ENCODE data around the gene RTCA. TPM values are rescaled to one million over a fixed set of nuclear protein-coding genes. Genes with fewer than 3 reads are reported as not detected.
A peak's percentile ranks its signal among the peaks of the same experiment; 100 is the strongest.
"Not testable (repeated sequence)": the region's sequence is repeated elsewhere in the genome, so short reads cannot be mapped to it uniquely, and the experiment has no call there.

RTCA gene
- total RNA-seq, 2 donors from 2014 or later, result 20.2 to 30.7 TPM

GRCh38 chr1:100279954-100280682 lies 14.1 kb downstream of the RTCA start:
- TF ChIP-seq, protein P1, sequence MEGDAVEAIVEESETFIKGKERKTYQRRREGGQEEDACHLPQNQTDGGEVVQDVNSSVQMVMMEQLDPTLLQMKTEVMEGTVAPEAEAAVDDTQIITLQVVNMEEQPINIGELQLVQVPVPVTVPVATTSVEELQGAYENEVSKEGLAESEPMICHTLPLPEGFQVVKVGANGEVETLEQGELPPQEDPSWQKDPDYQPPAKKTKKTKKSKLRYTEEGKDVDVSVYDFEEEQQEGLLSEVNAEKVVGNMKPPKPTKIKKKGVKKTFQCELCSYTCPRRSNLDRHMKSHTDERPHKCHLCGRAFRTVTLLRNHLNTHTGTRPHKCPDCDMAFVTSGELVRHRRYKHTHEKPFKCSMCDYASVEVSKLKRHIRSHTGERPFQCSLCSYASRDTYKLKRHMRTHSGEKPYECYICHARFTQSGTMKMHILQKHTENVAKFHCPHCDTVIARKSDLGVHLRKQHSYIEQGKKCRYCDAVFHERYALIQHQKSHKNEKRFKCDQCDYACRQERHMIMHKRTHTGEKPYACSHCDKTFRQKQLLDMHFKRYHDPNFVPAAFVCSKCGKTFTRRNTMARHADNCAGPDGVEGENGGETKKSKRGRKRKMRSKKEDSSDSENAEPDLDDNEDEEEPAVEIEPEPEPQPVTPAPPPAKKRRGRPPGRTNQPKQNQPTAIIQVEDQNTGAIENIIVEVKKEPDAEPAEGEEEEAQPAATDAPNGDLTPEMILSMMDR (IDR thresholded peaks at IDR 0.05), result no peak
- no peak for DNase-seq (ENCODE audit: low spot score)
- Histone ChIP-seq H3K4me3 (no peak overlapping the region), H3K9me3 (no peaks in the 10 kb centered on the region), H3K27me3 (no peaks in the 10 kb centered on the region), H3K27ac (peak overlapping the region; percentile 40 to 76), H3K4me1 (no peaks in the 10 kb centered on the region), H3K36me3 (peaks cover 56% of the 10 kb centered on the region)

DNA sequence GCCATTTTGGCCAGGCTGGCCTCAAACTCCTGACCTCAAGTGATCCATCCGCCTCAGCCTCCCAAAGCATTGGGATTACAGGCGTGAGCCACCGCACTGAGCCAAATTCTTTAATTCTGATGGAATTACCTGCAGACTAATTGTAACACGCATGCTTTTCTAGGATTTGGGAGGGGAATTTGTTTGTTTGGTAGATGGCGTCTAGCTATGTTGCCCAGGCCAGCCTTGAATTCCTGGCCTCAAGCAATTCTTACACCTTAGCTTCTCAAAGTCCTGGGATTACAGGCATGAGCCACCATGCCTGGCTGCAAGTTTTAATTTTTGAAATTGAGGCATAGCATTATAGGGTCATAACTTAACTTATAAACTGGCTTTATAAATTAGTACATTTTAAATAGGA lies 18.6 kb downstream of the RTCA start:
- TF ChIP-seq, protein P1 (IDR thresholded peaks at IDR 0.05), result no peak
- no peak overlapping the region for H3K27ac ChIP-seq
- H3K9me3 ChIP-seq, result no peaks in the 10 kb centered on the region
- H3K4me3 ChIP-seq, result no peak overlapping the region
- no peaks in the 10 kb centered on the region for H3K27me3 ChIP-seq
- no peaks in the 10 kb centered on the region for H3K4me1 ChIP-seq
- H3K36me3 ChIP-seq, result peaks cover 33% of the 10 kb centered on the region
- DNase-seq (ENCODE audit: low spot score), result no peak

- H3K27ac ChIP-seq, result no peak overlapping the region
- no peak for DNase-seq (ENCODE audit: low spot score)
- no peaks in the 10 kb centered on the region for H3K9me3 ChIP-seq
- H3K36me3 ChIP-seq, result peaks cover 50% of the 10 kb centered on the region
- no peaks in the 10 kb centered on the region for H3K27me3 ChIP-seq
- H3K4me3 ChIP-seq, result no peak overlapping the region
- H3K4me1 ChIP-seq, result no peaks in the 10 kb centered on the region
- TF ChIP-seq, protein P1 (IDR thresholded peaks at IDR 0.05), result no peak
Observed at GRCh38 chr1:100287162-100287561, 21.1 kb downstream of the RTCA start.

- DNase-seq (ENCODE audit: low spot score), result no peak
- TF ChIP-seq, protein P1 (IDR thresholded peaks at IDR 0.05), result no peak
- Histone ChIP-seq H3K27me3 (no peaks in the 10 kb centered on the region), H3K36me3 (peaks cover 41% of the 10 kb centered on the region), H3K4me1 (no peaks in the 10 kb centered on the region), H3K9me3 (no peaks in the 10 kb centered on the region), H3K27ac (no peak overlapping the region), H3K4me3 (no peak overlapping the region)
Observed at GRCh38 chr1:100290291-100290690, 24.3 kb downstream of the RTCA start.

DNA sequence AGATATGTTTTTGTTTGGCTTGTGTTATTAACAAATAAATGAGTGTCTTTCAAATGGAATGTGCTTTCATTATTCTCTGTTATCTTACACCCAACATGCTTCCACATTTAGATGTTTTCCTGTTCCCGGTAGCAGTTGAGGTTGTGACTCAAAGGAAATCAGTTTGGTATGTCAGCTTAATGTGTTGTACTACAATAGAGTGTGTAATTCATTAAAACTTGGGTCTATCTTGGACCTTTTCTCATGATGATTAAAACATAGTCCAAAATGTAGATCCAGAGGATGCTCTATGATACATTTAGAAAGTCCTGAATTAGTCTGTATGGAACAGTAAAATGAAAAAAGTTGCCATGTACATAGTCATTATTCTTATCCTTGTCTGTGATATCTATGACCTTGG lies 26.7 kb downstream of the RTCA start:
- Histone ChIP-seq H3K27ac (peak overlapping the region in 1 of 2 donors; percentile 21), H3K36me3 (peaks cover 32% of the 10 kb centered on the region), H3K27me3 (no peaks in the 10 kb centered on the region), H3K4me3 (no peak overlapping the region), H3K4me1 (no peaks in the 10 kb centered on the region), H3K9me3 (no peaks in the 10 kb centered on the region)
- no peak for DNase-seq (ENCODE audit: low spot score)
- TF ChIP-seq, protein P1 (IDR thresholded peaks at IDR 0.05), result no peak

- Histone ChIP-seq H3K27ac (no peak overlapping the region), H3K36me3 (peaks cover 13% of the 10 kb centered on the region), H3K4me1 (no peaks in the 10 kb centered on the region), H3K27me3 (no peaks in the 10 kb centered on the region), H3K9me3 (no peaks in the 10 kb centered on the region), H3K4me3 (no peak overlapping the region)
- no peak for DNase-seq (ENCODE audit: low spot score)
- TF ChIP-seq, protein P1 (IDR thresholded peaks at IDR 0.05), result no peak
Observed at GRCh38 chr1:100296140-100296539, 30.1 kb downstream of the RTCA start.

GRCh38 chr1:100296997-100297396 lies 31.0 kb downstream of the RTCA start:
- H3K27ac ChIP-seq; H3K4me1 ChIP-seq; DNase-seq (ENCODE audit: low spot score); H3K4me3 ChIP-seq; H3K36me3 ChIP-seq; H3K9me3 ChIP-seq; H3K27me3 ChIP-seq: not testable (repeated sequence)
